ENCODE results near the gene AFAP1.

GRCh38 chr4:7841071-7841470 lies 98.6 kb downstream of the AFAP1 start:
- no peak for TF ChIP-seq GATA3 (IDR thresholded peaks at IDR 0.05; ENCODE audit: low read depth, low read length)
- TF ChIP-seq GATA2 (IDR thresholded peaks at IDR 0.05; ENCODE audit: low read depth, low read length) = no peak

All from SH-SY5Y (cell line).